ENCODE measurements around the gene KRTAP27-1. TPM values are rescaled to one million over a fixed set of nuclear protein-coding genes. Genes with fewer than 3 reads are reported as not detected.

The KRTAP27-1 gene, protein sequence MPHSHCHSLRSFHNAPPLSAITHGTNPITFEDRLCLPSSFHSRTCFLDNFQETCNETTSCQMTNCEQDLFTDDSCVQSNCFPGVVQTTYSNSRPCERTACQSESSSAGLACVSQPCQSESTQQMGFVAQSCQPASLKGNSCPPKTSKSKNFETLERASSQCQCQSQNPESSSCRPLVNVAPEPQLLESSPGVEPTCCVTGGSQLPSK
- not detected for total RNA-seq
- long read RNA-seq = 0 reads

DNA sequence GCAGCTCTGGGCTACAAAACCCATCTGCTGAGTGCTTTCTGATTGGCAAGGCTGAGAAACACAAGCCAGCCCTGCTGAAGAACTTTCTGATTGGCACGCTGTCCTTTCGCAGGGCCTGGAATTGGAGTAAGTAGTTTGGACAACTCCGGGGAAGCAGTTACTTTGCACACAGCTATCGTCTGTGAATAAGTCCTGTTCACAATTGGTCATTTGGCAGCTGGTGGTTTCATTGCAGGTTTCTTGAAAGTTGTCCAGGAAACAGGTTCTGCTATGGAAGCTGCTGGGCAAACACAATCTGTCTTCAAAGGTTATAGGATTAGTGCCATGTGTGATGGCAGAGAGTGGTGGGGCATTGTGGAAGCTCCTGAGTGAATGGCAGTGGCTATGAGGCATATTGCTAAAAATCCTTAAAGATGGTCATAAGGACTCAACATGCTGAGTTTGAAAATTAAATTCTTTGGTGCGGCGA, at the start of gene KRTAP27-1:
TSS of gene KRTAP27-1 (minus strand) at position 419 of the 469 bp plus-strand sequence. CDS start at position 393, 26 bp downstream.
- intact Hi-C loops (cut with micrococcal nuclease) = no loop called here
- Histone ChIP-seq H3K4me3 (no peak within 1 kb of the TSS), H3K9me3 (replicated peaks) (no peaks in the 10 kb centered on the region), H3K36me3 (no peaks in the 10 kb centered on the region), H3K27me3 (ENCODE audit: low read depth) (no peaks in the 10 kb centered on the region), H3K4me1 (no peaks in the 10 kb centered on the region), H3K27ac (replicated peaks) (no peak within 1 kb of the TSS)
- DNase-seq = no peak
- TF ChIP-seq, protein P1, sequence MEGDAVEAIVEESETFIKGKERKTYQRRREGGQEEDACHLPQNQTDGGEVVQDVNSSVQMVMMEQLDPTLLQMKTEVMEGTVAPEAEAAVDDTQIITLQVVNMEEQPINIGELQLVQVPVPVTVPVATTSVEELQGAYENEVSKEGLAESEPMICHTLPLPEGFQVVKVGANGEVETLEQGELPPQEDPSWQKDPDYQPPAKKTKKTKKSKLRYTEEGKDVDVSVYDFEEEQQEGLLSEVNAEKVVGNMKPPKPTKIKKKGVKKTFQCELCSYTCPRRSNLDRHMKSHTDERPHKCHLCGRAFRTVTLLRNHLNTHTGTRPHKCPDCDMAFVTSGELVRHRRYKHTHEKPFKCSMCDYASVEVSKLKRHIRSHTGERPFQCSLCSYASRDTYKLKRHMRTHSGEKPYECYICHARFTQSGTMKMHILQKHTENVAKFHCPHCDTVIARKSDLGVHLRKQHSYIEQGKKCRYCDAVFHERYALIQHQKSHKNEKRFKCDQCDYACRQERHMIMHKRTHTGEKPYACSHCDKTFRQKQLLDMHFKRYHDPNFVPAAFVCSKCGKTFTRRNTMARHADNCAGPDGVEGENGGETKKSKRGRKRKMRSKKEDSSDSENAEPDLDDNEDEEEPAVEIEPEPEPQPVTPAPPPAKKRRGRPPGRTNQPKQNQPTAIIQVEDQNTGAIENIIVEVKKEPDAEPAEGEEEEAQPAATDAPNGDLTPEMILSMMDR (IDR thresholded peaks at IDR 0.05; ENCODE audit: borderline replicate concordance) = no peak

DNA sequence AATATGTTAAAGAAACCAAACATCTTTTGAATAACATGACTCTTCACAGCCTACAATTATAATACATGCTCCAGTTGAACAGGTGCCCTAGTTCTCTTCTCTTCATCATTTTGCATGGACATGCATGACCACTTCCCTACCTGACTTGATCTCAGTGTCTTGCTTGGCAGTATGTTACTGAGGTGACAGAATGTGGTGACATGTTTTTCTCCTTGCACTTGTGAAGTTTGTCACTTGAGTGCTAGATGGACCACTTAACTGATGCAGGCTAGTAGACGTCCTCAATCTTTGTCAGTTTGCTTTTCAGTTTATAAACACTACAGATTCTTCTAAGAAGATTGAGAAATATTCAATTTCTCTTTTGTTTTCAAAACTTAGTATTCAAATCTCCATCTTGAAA, 44.7 kb upstream of the KRTAP27-1 start:
- H3K4me3 ChIP-seq = no peak overlapping the region
- DNase-seq = no peak
- no peaks in the 10 kb centered on the region for H3K36me3 ChIP-seq
- H3K9me3 ChIP-seq (replicated peaks) = no peaks in the 10 kb centered on the region
- no peaks in the 10 kb centered on the region for H3K27me3 ChIP-seq (ENCODE audit: low read depth)
- intact Hi-C loops (cut with micrococcal nuclease) = no loop called here
- H3K4me1 ChIP-seq = no peaks in the 10 kb centered on the region
- H3K27ac ChIP-seq (replicated peaks) = no peak overlapping the region
- TF ChIP-seq, protein P1 (IDR thresholded peaks at IDR 0.05; ENCODE audit: borderline replicate concordance) = no peak

DNA sequence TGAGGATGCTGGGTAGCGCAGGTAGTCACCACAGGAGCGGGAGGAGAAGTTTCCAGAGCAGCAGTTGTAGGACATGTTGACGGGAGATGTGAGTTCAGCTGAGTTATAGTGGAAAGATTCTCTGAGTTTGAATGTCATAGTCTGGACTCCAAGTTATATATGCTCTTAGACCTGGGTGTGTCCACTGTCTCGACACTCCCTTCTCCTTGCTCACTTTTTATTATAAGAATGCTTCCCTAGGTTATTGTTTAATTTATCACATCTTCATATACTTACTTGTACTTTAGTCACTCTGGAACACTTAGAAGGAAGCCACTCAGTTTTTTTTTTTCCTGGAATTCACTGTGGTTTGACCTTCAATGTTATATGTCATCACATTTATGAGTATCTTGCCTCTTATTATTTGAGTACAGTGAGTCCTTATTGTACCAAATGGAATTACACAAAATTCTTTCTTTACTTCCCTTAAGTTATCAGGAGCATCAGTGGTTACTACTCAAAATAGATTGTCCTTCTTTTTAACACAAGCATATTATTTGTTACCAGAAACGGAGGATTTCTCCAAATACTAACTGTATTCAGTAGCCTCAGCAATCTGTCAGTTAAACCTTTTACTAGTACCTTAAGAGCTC, 34.8 kb upstream of the KRTAP27-1 start, which contains the start of gene KRTAP13-2:
TSS of gene KRTAP13-2 (minus strand) at position 133 of the 632 bp plus-strand sequence. CDS start at position 75, 58 bp downstream.
- intact Hi-C loops (cut with micrococcal nuclease) = no loop called here
- no peak for DNase-seq
- Histone ChIP-seq H3K4me1 (no peaks in the 10 kb centered on the region), H3K36me3 (no peaks in the 10 kb centered on the region), H3K27me3 (ENCODE audit: low read depth) (no peaks in the 10 kb centered on the region), H3K4me3 (no peak within 1 kb of the TSS), H3K27ac (replicated peaks) (no peak within 1 kb of the TSS), H3K9me3 (replicated peaks) (peaks cover 10% of the 10 kb centered on the region)
- TF ChIP-seq, protein P1 (IDR thresholded peaks at IDR 0.05; ENCODE audit: borderline replicate concordance) = no peak

DNA sequence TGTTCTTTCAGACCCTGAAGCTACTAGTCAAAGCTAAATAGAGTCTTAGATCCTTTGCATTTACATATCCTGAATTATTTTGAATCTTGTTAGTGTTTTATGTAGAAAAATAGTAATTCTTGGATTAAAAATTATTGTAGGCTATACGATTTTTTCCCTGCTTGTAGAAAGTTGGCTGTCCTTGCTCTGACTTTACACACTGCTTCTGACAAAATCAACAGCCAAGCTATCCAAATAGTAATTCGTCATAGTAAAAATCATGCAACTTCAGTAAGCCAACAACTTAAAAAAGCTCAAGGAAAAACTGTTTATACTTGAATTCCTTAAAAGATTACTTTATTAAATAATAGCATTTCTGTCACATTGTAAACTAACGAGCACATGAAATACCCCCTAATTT, 18.4 kb upstream of the KRTAP27-1 start:
- TF ChIP-seq, protein P1 (IDR thresholded peaks at IDR 0.05; ENCODE audit: borderline replicate concordance) = no peak
- Histone ChIP-seq H3K4me1 (no peaks in the 10 kb centered on the region), H3K27ac (replicated peaks) (no peak overlapping the region), H3K9me3 (replicated peaks) (no peaks in the 10 kb centered on the region), H3K4me3 (no peak overlapping the region), H3K27me3 (ENCODE audit: low read depth) (no peaks in the 10 kb centered on the region), H3K36me3 (no peaks in the 10 kb centered on the region)
- no peak for DNase-seq
- intact Hi-C loops (cut with micrococcal nuclease) = no loop called here

- no peaks in the 10 kb centered on the region for H3K27me3 ChIP-seq (ENCODE audit: low read depth)
- H3K36me3 ChIP-seq = no peaks in the 10 kb centered on the region
- no peaks in the 10 kb centered on the region for H3K4me1 ChIP-seq
- H3K9me3 ChIP-seq (replicated peaks) = no peaks in the 10 kb centered on the region
- no peak overlapping the region for H3K4me3 ChIP-seq
- H3K27ac ChIP-seq (replicated peaks) = no peak overlapping the region
- TF ChIP-seq, protein P1 (IDR thresholded peaks at IDR 0.05; ENCODE audit: borderline replicate concordance) = no peak
- intact Hi-C loops (cut with micrococcal nuclease) = no loop called here
- DNase-seq = no peak
Measured at GRCh38 chr21:30354308-30355005, 17.0 kb upstream of the KRTAP27-1 start.

All from left ventricle myocardium inferior (tissue), 1 donor.